ENCODE data around the gene TRIO. TPM values are rescaled to one million over a fixed set of nuclear protein-coding genes. Genes with fewer than 3 reads are reported as not detected.

Gene TRIO
- total RNA-seq, 1 experiment from 2014 or later, result 68.4 TPM

GRCh38 chr5:14187660-14188059, 44.5 kb downstream of the TRIO start:
- RAD21 ChIA-PET (ENCODE audit: low non-redundant PET in 1 of 2, low total read pairs in 2 of 2, uncharacterized antibody in 2 of 2, unreplicated experiment in 2 of 2), result no interaction called here
- H3K4me1 ChIP-seq (ENCODE audit: control insufficient read depth in 1 of 2, insufficient read depth in 2 of 2, low read length in 2 of 2), result peaks cover 60 to 91% of the 10 kb centered on the region in 2 experiments
- no peak overlapping the region for H3K4me2 ChIP-seq (ENCODE audit: low read length)
- no peak overlapping the region for H3K4me3 ChIP-seq (replicated peaks in 1 of 2; ENCODE audit: low read depth in 1 of 2, low read length in 2 of 2)
- no peak for TF ChIP-seq TCF7L2 (IDR thresholded peaks at IDR 0.05; ENCODE audit: borderline replicate concordance, extremely low read depth, insufficient read depth, insufficient read length)
- TF ChIP-seq POLR2AphosphoS5 (IDR thresholded peaks at IDR 0.05; ENCODE audit: low read depth, low read length), result no peak
- no peak for TF ChIP-seq EGR1 (IDR thresholded peaks at IDR 0.05; ENCODE audit: low read depth)
- TF ChIP-seq JUND (IDR thresholded peaks at IDR 0.05), result no peak
- no peak for TF ChIP-seq SP1 (IDR thresholded peaks at IDR 0.05; ENCODE audit: low read depth)
- no peak for TF ChIP-seq POLR2A (IDR thresholded peaks at IDR 0.05; ENCODE audit: borderline replicate concordance, extremely low read depth, insufficient read depth, insufficient read length)
- TF ChIP-seq RAD21 (IDR thresholded peaks at IDR 0.05; ENCODE audit: low read depth), result no peak
- no peak for TF ChIP-seq FOSL1 (IDR thresholded peaks at IDR 0.05; ENCODE audit: low read depth)
- no peak for TF ChIP-seq CBX3 (IDR thresholded peaks at IDR 0.05; ENCODE audit: low read depth)
- no peak for TF ChIP-seq ATF3 (IDR thresholded peaks at IDR 0.05)
- no peaks in the 10 kb centered on the region for H3K27me3 ChIP-seq (ENCODE audit: insufficient read depth, low read length)
- no peaks in the 10 kb centered on the region for H3K9me3 ChIP-seq (ENCODE audit: control insufficient read depth in 1 of 2, insufficient read depth in 1 of 2, low read depth in 1 of 2, low read length in 2 of 2)
- CTCF ChIA-PET, result no interaction called here
- POLR2A ChIA-PET, result no interaction called here
- H3K9me2 ChIP-seq (ENCODE audit: insufficient read depth), result no peaks in the 10 kb centered on the region
- H3K9ac ChIP-seq (ENCODE audit: low read length), result no peak overlapping the region
- intact Hi-C loops (cut with micrococcal nuclease), result loop anchor here (5.0 kb wide), 1 partner anchor 150 kb away; no protein-coding TSS in a partner anchor
- DNase-seq (ENCODE audit: low read depth, low spot score), result no peak
- H3K27ac ChIP-seq (ENCODE audit: low read depth, low read length), result no peak overlapping the region
- peaks cover 98% of the 10 kb centered on the region for H3K79me2 ChIP-seq (ENCODE audit: insufficient read depth, low read length)
- no peaks in the 10 kb centered on the region for H3K36me3 ChIP-seq (ENCODE audit: control insufficient read depth in 1 of 2, insufficient read depth in 2 of 2, low read length in 2 of 2)
- BruUV-seq (replicated peaks), result no TSS peak
- 0 out of 2 replicates have a peak, but pooled peaks cover 4% of the 10 kb centered on the region for H4K20me1 ChIP-seq (ENCODE audit: insufficient read depth)
- ATAC-seq, result no peak
- H2AFZ ChIP-seq (ENCODE audit: low read depth, low read length, poor library complexity, severe bottlenecking), result no peak overlapping the region

DNA sequence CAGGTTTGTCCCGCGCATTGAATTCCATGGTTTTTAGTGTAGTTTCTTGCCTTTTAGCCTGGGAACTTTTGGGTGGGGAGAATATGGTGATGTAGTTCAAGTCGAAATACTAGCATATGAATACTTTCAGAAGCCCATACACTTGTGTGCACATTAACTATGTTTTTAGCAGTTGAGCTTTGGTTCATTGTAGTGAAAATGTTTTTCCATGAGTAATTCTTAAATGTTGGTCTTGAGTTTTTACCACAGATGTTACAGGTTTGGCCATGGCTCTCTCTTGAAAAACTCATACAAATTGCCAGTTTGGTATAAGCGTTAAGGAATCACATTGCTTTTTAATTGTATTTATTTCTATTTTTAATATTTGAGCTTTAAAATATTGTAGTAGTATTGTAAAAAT, 45.6 kb downstream of the TRIO start:
- no peak overlapping the region for H3K27ac ChIP-seq (ENCODE audit: low read depth, low read length)
- H3K27me3 ChIP-seq (ENCODE audit: insufficient read depth, low read length), result no peaks in the 10 kb centered on the region
- H2AFZ ChIP-seq (ENCODE audit: low read depth, low read length, poor library complexity, severe bottlenecking), result no peak overlapping the region
- no peaks in the 10 kb centered on the region for H3K9me3 ChIP-seq (ENCODE audit: control insufficient read depth in 1 of 2, insufficient read depth in 1 of 2, low read depth in 1 of 2, low read length in 2 of 2)
- peaks cover 98% of the 10 kb centered on the region for H3K79me2 ChIP-seq (ENCODE audit: insufficient read depth, low read length)
- no peak overlapping the region for H3K4me3 ChIP-seq (replicated peaks in 1 of 2; ENCODE audit: low read depth in 1 of 2, low read length in 2 of 2)
- 0 out of 2 replicates have a peak, but pooled peaks cover 4% of the 10 kb centered on the region for H4K20me1 ChIP-seq (ENCODE audit: insufficient read depth)
- peaks cover 60 to 80% of the 10 kb centered on the region in 2 experiments for H3K4me1 ChIP-seq (ENCODE audit: control insufficient read depth in 1 of 2, insufficient read depth in 2 of 2, low read length in 2 of 2)
- no peak overlapping the region for H3K9ac ChIP-seq (ENCODE audit: low read length)
- H3K36me3 ChIP-seq (ENCODE audit: control insufficient read depth in 1 of 2, insufficient read depth in 2 of 2, low read length in 2 of 2), result no peaks in the 10 kb centered on the region
- ChIA-PET RAD21 (ENCODE audit: low non-redundant PET in 1 of 2, low total read pairs in 2 of 2, uncharacterized antibody in 2 of 2, unreplicated experiment in 2 of 2) (no interaction called here), CTCF (no interaction called here), POLR2A (no interaction called here)
- DNase-seq (ENCODE audit: low read depth, low spot score) (no peak), ATAC-seq (no peak)
- peak overlapping the region; percentile 10; the same call in 1 of the 2 replicates for H3K4me2 ChIP-seq (ENCODE audit: low read length)
- no TSS peak for BruUV-seq (replicated peaks)
- intact Hi-C loops (cut with micrococcal nuclease), result loop anchor here (5.0 kb wide), 1 partner anchor 151 kb away; no protein-coding TSS in a partner anchor
- no peaks in the 10 kb centered on the region for H3K9me2 ChIP-seq (ENCODE audit: insufficient read depth)
- TF ChIP-seq ELF1 (IDR thresholded peaks at IDR 0.05; ENCODE audit: borderline replicate concordance, low read depth), result no peak
- no peak for TF ChIP-seq CEBPB (IDR thresholded peaks at IDR 0.05; ENCODE audit: low read depth)
- no peak for TF ChIP-seq CTCF (IDR thresholded peaks at IDR 0.05 in 2 of 3, conservative IDR thresholded peaks at IDR 0.05 in 1 of 3; ENCODE audit: borderline replicate concordance in 1 of 3, insufficient read depth in 1 of 3, low read depth in 2 of 3, low read length in 2 of 3)
- TF ChIP-seq, protein P1, sequence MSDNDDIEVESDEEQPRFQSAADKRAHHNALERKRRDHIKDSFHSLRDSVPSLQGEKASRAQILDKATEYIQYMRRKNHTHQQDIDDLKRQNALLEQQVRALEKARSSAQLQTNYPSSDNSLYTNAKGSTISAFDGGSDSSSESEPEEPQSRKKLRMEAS (IDR thresholded peaks at IDR 0.05), result no peak
- no peak for TF ChIP-seq SIN3A (IDR thresholded peaks at IDR 0.05; ENCODE audit: low read depth)
- no peak for TF ChIP-seq CBX3 (IDR thresholded peaks at IDR 0.05; ENCODE audit: low read depth)
- no peak for TF ChIP-seq POLR2AphosphoS5 (IDR thresholded peaks at IDR 0.05; ENCODE audit: low read depth, low read length)
- TF ChIP-seq ZBTB33 (IDR thresholded peaks at IDR 0.05; ENCODE audit: extremely low read depth, insufficient replicate concordance, low read length), result no peak

Data from HCT116 (cell line).